Panc1 (cell line): ENCODE measurements around the gene TRAF3IP1. TPM values are rescaled to one million over a fixed set of nuclear protein-coding genes. Genes with fewer than 3 reads are reported as not detected.

Experiments
- ATAC-seq: fragments of 200-7000 bp; cut with Tn5 transposase; 2 replicates; pipeline ENCODE4 v1.9.1; 2020; ENCODE audit warnings: mild to moderate bottlenecking, moderate library complexity
- BruUV-seq: library from RNA; stranded (reverse); fragments of 400-500 nt; replicated peaks from 2 replicates; lab custom pipeline; 2021; lab: Mats Ljungman, UMichigan
- CTCF ChIA-PET: fragments of 300-600 bp; sonication (Branson Sonifier 250); formaldehyde crosslinking; loops from one replicate; lab custom pipeline; 2022; ENCODE audit warnings: antibody characterized with exemption; lab: Charles Lee
- POLR2A ChIA-PET: fragments of 300-600 bp; sonication (Branson Sonifier 250); formaldehyde crosslinking; loops from one replicate; lab custom pipeline; 2022; ENCODE audit warnings: antibody characterized with exemption; lab: Charles Lee
- DNase-seq: peaks from one replicate; pipeline ENCODE4 v3.0.0-alpha.2; 2010; ENCODE audit warnings: low read depth, low spot score
- H3K27ac ChIP-seq: 2 replicates; pipeline ENCODE4 v1.5.1; 2011; ENCODE audit warnings: mild to moderate bottlenecking, low read length, inconsistent platforms
- H3K27me3 ChIP-seq: fragments of 200-500 bp; sonication (Bioruptor generic); 2 replicates; pipeline ENCODE4 v1.6.0; 2014; ENCODE audit warnings: low read length, inconsistent platforms; ENCODE audit not compliant: control insufficient read depth, insufficient read depth
- H3K36me3 ChIP-seq: fragments of 200-500 bp; sonication (Bioruptor generic); 2 replicates; pipeline ENCODE4 v1.5.1; 2014; ENCODE audit warnings: inconsistent platforms, mild to moderate bottlenecking, low read length, moderate library complexity; ENCODE audit not compliant: control insufficient read depth, insufficient read depth
- H3K4me1 ChIP-seq: 2 replicates; pipeline ENCODE4 v1.5.1; 2011; ENCODE audit warnings: inconsistent platforms, mild to moderate bottlenecking, low read length, moderate library complexity; ENCODE audit not compliant: control insufficient read depth, insufficient read depth
- H3K4me3 ChIP-seq, 2 experiments: 2 replicates each; pipeline ENCODE4 v1.5.1; 2011 to 2012; ENCODE audit warnings: low read depth in 2 of 2, low read length in 2 of 2, mild to moderate bottlenecking in 2 of 2, inconsistent platforms in 1 of 2, moderate library complexity in 1 of 2
- H3K9me3 ChIP-seq: fragments of 200-500 bp; sonication (Bioruptor generic); 2 replicates; pipeline ENCODE4 v1.5.1; 2014; ENCODE audit warnings: low read depth, mild to moderate bottlenecking, inconsistent platforms, low read length, moderate library complexity; ENCODE audit not compliant: control insufficient read depth, insufficient read depth
- CTCF ChIP-seq: fragments of 450-650 bp; IDR thresholded peaks from 2 replicates; pipeline ENCODE4 v1.5.1; 2017; ENCODE audit warnings: mild to moderate bottlenecking
- POLR2AphosphoS5 ChIP-seq: IDR thresholded peaks from 2 replicates; pipeline ENCODE4 v1.6.1; 2012; ENCODE audit warnings: mild to moderate bottlenecking, low read depth, low read length, moderate library complexity
- REST ChIP-seq, 2 experiments: IDR thresholded peaks; 2 replicates each; pipeline ENCODE4 v1.6.1; 2011 to 2012; ENCODE audit warnings: low read depth in 2 of 2, control low read depth in 1 of 2, low read length in 1 of 2, mild to moderate bottlenecking in 1 of 2, moderate library complexity in 1 of 2; ENCODE audit not compliant: insufficient read depth in 1 of 2
- SIN3A ChIP-seq: IDR thresholded peaks from 2 replicates; pipeline ENCODE4 v1.6.1; 2012; ENCODE audit warnings: low read depth, mild to moderate bottlenecking, low read length, moderate library complexity, borderline replicate concordance; ENCODE audit not compliant: insufficient read depth
- TCF7L2 ChIP-seq: IDR thresholded peaks from 2 replicates; pipeline ENCODE4 v1.6.1; 2011; ENCODE audit warnings: mild to moderate bottlenecking, low read depth, low read length, inconsistent platforms
- in situ Hi-C: cut with HindIII; loops from 2 replicates; pipeline ENCODE4 v1.10.0; 2016; ENCODE audit warnings: low sequenced_read_pairs, low pct_unique_long_range_greater_than_20kb
- intact Hi-C: fragments of 100-400 bp; cut with micrococcal nuclease; formaldehyde crosslinking; loops from one replicate; pipeline ENCODE4 v1.10.0; 2022; ENCODE audit not compliant: unreplicated experiment
- total RNA-seq: library from RNA; stranded (reverse); gene quantifications from one replicate; pipeline ENCODE4 v1.2.1, GENCODE V29; 2021; ENCODE audit not compliant: unreplicated experiment

TRAF3IP1 gene
- total RNA-seq, 1 experiment from 2014 or later, result 23.4 TPM

GRCh38 chr2:238398577-238398976 lies 78.3 kb downstream of the TRAF3IP1 start:
- BruUV-seq, result no TSS peak

GRCh38 chr2:238399094-238399493 lies 78.8 kb downstream of the TRAF3IP1 start:
- H3K36me3 ChIP-seq, result peaks cover 3% of the 10 kb centered on the region; the same call in 1 of the 2 replicates
- no TSS peak for BruUV-seq
- POLR2A ChIA-PET, result no interaction called here
- H3K27me3 ChIP-seq, result no peaks in the 10 kb centered on the region
- no peak for TF ChIP-seq SIN3A
- TF ChIP-seq TCF7L2, result no peak
- no peak for TF ChIP-seq REST (IDR thresholded peaks at IDR 0.05; ENCODE audit: insufficient read depth in 1 of 2, low read depth in 2 of 2, low read length in 1 of 2)
- TF ChIP-seq POLR2AphosphoS5, result no peak
- TF ChIP-seq CTCF, result no peak
- H3K27ac ChIP-seq, result no peak overlapping the region
- no peak overlapping the region for H3K4me3 ChIP-seq
- intact Hi-C loops (no loop called here), in situ Hi-C loops (no loop called here)
- no peak for ATAC-seq
- CTCF ChIA-PET, result no interaction called here
- no peaks in the 10 kb centered on the region for H3K9me3 ChIP-seq
- H3K4me1 ChIP-seq, result no peaks in the 10 kb centered on the region
- no peak for DNase-seq

More at GRCh38 chr2:238398577-238398976, 78.3 kb downstream of the TRAF3IP1 start:
- CTCF ChIA-PET, result no interaction called here
- POLR2A ChIA-PET, result no interaction called here
- Histone ChIP-seq H3K27ac (no peak overlapping the region), H3K9me3 (no peaks in the 10 kb centered on the region), H3K4me1 (no peaks in the 10 kb centered on the region), H3K4me3 (no peak overlapping the region), H3K36me3 (peaks cover 3% of the 10 kb centered on the region; the same call in 1 of the 2 replicates), H3K27me3 (no peaks in the 10 kb centered on the region)
- in situ Hi-C loops, result no loop called here
- no peak for DNase-seq
- intact Hi-C loops, result no loop called here
- TF ChIP-seq POLR2AphosphoS5 (no peak), TCF7L2 (no peak), REST (IDR thresholded peaks at IDR 0.05; ENCODE audit: insufficient read depth in 1 of 2, low read depth in 2 of 2, low read length in 1 of 2) (no peak), SIN3A (no peak), CTCF (no peak)
- ATAC-seq, result no peak
